Stimulated activated CD8-positive, alpha-beta memory T cell treated with anti-CD3 and anti-CD28 coated beads, Interleukin-7, amount 100 ng/mL, for 48 hours (primary cell): ENCODE results near the gene FSCN2.
"Not testable (repeated sequence)": the region's sequence is repeated elsewhere in the genome, so short reads cannot be mapped to it uniquely, and the experiment has no call there.

Experiments used
- DNase-seq, 2 donors: peaks; one replicate each; pipeline ENCODE4 v3.0.0-alpha.2; 2020; ENCODE audit warnings: low read depth in 1 of 2; ENCODE audit errors: extremely low read depth in 1 of 2

The FSCN2 gene

GRCh38 chr17:81524039-81524864 is 3.9 kb upstream of the FSCN2 start:
- DNase-seq: no peak

DNA sequence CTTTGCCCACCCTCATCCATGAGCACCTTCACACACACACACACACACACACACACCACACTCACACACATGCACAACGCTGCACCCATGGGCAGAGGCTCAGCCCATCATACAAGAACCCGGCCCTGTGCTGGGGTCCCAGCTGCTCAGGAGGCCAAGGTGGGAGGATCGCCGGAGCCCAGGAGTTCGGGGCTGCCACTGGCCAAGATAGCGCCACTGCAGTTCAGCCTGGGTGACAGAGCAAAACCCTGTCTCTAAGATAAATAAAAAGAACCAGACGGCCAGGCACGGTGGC is 3.4 kb upstream of the FSCN2 start:
- DNase-seq: no peak

- DNase-seq: no peak
These were observed 1.3 kb upstream of the FSCN2 start for GRCh38 chr17:81526662-81527571.

- DNase-seq: no peak
These were observed 140 bp downstream of the FSCN2 start for GRCh38 chr17:81528384-81528650.

- no peak for DNase-seq
These were observed 667 bp downstream of the FSCN2 start for GRCh38 chr17:81528651-81529436.

DNA sequence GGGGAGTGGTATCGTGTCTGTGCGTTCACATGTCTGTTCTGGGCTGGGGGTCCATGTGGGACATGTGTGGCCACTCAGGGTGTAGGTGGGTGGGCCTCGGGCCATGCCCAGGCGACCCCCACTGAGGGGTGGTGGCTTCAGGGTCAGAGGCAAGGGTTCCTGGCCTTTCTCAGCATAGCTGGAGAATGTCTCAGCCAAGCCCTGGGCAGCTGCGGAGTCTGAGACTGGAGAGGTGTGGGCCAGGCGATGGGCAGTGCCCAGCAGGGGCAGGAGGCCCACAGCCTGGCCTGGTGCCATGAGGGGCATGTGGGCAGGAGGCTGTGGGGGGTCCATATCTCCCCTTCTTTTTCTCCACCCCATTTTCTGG is 1.2 kb downstream of the FSCN2 start:
- DNase-seq: no peak

- not testable (repeated sequence) for DNase-seq
These were observed 2.8 kb downstream of the FSCN2 start for GRCh38 chr17:81531013-81531412.

- DNase-seq: not testable (repeated sequence)
These were observed 3.8 kb downstream of the FSCN2 start for GRCh38 chr17:81531998-81532404.

DNA sequence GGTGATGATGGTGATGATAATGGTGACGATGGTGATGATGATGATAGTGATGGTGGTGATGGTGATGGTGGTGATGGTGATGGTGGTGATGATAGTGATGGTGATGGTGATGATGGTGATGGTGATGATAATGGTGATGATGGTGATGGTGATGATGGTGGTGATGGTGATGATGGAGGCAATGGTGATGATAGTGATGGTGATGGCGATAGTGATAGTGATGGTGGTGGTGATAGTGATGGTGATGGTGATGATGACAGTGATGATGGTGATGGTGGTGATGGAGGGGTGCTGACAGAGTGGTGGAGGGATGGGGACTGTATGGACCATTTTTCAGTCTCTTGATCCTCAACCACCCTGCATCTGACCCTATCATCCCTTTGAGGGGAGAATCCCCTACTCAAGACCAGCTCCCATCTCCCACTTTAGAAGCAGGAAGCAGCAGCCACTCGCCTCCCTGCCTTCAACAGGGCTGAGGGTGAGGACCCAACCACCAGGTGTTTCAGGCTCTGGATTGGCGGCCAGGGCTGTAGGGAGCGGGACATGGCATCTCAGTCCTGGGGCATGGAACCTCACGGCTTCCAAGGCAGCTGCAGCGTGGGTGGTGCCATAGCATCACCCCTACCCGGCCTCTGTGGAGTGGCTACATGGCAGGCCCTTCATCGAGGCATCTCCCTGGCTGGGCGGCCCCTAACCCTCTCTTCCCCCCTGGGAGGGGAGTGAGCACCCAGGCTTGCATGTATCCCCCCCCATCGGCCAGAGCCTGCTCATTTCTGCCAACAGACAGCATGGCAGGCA is 4.5 kb downstream of the FSCN2 start:
- no peak for DNase-seq

GRCh38 chr17:81533339-81534141 is 5.4 kb downstream of the FSCN2 start:
- no peak for DNase-seq

DNA sequence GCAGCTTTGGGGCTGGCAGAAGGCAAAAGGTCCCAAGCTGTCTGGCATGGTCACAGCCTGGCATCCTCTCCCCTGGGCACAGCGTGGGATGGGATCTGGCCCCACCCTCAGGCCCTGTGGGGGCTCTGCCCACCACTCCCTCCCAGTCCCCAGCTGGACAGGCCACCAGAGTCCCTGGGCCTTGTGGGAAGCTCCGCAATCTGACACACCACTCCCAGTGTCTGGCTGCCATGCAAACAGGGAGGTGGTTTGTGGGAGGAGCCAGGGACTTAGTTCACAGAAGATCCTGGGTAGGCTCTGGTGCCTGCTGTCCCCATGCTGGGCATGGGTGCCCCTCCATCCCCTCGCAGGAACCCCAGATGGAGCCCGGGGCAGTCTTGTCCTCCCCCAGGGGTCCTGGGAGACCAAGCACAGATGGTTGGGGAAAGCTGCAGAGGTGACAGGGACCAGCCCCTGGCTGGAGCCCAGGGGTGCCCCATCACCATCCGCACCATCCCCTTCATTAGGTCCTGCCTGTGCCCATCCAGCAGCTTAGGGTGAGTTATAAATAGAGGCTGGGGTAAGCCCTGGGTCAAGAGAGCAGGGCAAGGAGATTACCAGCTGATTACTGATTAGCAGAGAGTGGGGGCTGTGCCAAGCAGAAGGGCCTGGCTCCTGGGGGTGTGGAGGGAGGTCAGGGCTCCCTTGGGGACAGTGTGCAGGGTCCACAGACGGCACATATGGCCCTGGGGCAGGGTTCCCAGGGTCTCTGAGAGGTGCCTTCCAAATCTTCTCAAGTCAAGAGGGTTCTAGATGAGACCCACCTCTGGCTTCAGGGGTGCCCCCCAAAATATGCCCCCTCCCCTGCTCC is 6.2 kb downstream of the FSCN2 start:
- DNase-seq: no peak

DNA sequence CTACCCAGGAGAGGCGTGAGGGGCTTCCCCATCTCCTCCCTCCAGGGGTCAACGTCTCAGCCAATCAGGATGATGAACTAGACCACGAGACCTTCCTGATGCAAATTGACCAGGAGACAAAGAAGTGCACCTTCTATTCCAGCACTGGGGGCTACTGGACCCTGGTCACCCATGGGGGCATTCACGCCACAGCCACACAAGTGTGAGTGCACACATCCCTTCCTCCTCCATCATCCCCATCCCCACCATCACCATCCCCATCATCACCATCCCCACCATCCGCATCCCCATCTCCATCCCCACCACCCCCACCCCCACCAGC is 6.8 kb downstream of the FSCN2 start:
- DNase-seq: no peak

DNA sequence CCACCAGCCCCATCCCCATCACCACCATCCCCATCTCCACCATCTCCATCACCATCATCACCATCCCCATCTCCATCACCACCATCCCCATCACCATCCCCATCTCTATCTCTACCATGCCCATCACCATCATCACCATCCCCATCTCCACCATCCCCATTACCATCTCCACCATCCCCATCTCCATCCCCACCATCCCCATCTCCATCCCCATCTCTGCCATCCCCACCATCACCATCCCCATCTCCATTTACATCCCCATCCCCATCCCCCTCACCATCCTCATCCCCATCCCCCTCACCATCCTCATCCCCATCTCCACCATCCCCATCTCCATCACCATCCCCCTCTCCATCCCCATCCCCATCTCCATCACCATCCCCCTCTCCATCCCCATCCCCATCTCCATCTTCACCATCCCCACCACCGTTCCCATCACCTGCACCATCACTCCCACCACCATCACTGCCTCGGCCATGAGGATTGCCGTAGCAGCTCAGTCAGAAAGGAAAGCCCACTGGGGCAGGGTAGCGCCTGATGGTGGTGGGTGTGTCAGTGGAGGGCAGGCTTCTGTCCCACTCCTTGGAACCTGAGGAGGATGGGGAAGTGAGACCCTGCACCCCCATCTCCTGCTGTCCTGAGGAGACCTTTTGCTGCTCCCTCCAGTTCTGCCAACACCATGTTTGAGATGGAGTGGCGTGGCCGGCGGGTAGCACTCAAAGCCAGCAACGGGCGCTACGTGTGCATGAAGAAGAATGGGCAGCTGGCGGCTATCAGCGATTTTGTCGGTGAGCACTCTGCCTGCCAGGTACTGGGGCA is 7.5 kb downstream of the FSCN2 start:
- DNase-seq: no peak

GRCh38 chr17:81536299-81537290 is 8.4 kb downstream of the FSCN2 start:
- DNase-seq: no peak

GRCh38 chr17:81537343-81537855 is 9.2 kb downstream of the FSCN2 start:
- DNase-seq: no peak

- DNase-seq: no peak
These were observed 9.8 kb downstream of the FSCN2 start for GRCh38 chr17:81537856-81538555.
